Activated T-cell treated with anti-CD3 and anti-CD28 coated beads, Interleukin-2, amount 50 U/mL, for 24 hours (primary cell): ENCODE measurements around the gene PRR18.

Experiments used
- DNase-seq: peaks from one replicate; pipeline ENCODE4 v3.0.0-alpha.2; 2020
- H3K27ac Mint-ChIP-seq: 2 replicates; pipeline ENCODE4 v1.8.0; 2020; ENCODE audit warnings: mild to moderate bottlenecking, mixed read lengths
- H3K27me3 Mint-ChIP-seq: 2 replicates; pipeline ENCODE4 v1.8.0; 2020; ENCODE audit warnings: mixed read lengths
- H3K36me3 Mint-ChIP-seq: 2 replicates; pipeline ENCODE4 v1.8.0; 2020; ENCODE audit warnings: low read depth, mixed read lengths
- H3K4me1 Mint-ChIP-seq: 2 replicates; pipeline ENCODE4 v1.8.0; 2020; ENCODE audit warnings: low read depth, mixed read lengths
- H3K4me3 Mint-ChIP-seq: 2 replicates; pipeline ENCODE4 v1.8.0; 2020; ENCODE audit warnings: mild to moderate bottlenecking, moderate library complexity, mixed read lengths
- H3K9me3 Mint-ChIP-seq: 2 replicates; pipeline ENCODE4 v1.8.0; 2020; ENCODE audit warnings: mixed read lengths

Gene PRR18

GRCh38 chr6:166305562-166306117 is 2.6 kb downstream of the PRR18 start:
- no peaks in the 10 kb centered on the region for H3K36me3 Mint-ChIP-seq
- H3K9me3 Mint-ChIP-seq: no peaks in the 10 kb centered on the region
- DNase-seq: no peak
- peaks cover 7% of the 10 kb centered on the region for H3K4me1 Mint-ChIP-seq
- no peak overlapping the region for H3K27ac Mint-ChIP-seq
- no peak overlapping the region for H3K4me3 Mint-ChIP-seq
- H3K27me3 Mint-ChIP-seq: peaks cover 47% of the 10 kb centered on the region

- H3K36me3 Mint-ChIP-seq: no peaks in the 10 kb centered on the region
- H3K27ac Mint-ChIP-seq: no peak overlapping the region
- H3K4me1 Mint-ChIP-seq: peaks cover 7% of the 10 kb centered on the region
- no peaks in the 10 kb centered on the region for H3K9me3 Mint-ChIP-seq
- peaks cover 37% of the 10 kb centered on the region for H3K27me3 Mint-ChIP-seq
- DNase-seq: no peak
- H3K4me3 Mint-ChIP-seq: no peak overlapping the region
Observed at GRCh38 chr6:166304106-166304505, 4.1 kb downstream of the PRR18 start.

- DNase-seq: no peak
- no peaks in the 10 kb centered on the region for H3K9me3 Mint-ChIP-seq
- peaks cover 3% of the 10 kb centered on the region for H3K4me1 Mint-ChIP-seq
- H3K36me3 Mint-ChIP-seq: no peaks in the 10 kb centered on the region
- H3K27me3 Mint-ChIP-seq: peaks cover 41% of the 10 kb centered on the region
- no peak overlapping the region for H3K27ac Mint-ChIP-seq
- no peak overlapping the region for H3K4me3 Mint-ChIP-seq
Observed at GRCh38 chr6:166301611-166302529, 6.3 kb downstream of the PRR18 start.

DNA sequence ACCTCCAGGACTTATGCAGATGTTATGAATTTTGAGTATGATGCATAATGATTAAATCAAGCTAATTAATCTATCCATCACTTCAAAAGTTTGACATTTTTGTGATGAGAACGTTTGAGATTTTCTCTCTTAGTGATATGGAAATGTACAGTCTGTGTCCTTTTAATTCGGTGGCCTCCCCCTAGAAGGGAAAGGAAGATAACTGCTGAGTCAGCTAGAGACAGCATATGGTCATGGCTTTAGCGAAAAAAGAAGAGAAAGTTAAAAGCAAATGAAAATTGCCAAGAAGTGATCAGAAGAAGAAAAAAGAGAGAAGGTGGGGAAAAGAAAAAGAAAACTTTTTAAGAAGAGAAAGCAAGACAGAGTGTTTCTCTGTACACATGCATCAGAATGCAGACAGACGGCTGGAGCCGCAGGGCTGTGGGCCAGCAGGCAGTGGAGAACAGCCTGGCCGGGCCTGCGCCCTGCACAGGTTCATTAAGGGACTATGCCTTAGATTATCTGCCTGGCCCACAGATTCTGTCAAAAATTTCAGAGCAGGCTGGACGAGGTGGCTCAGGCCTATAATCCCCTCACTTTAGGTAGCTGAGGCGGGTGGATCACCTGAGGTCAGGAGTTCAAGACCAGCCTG is 7.7 kb downstream of the PRR18 start:
- H3K27me3 Mint-ChIP-seq: peaks cover 30% of the 10 kb centered on the region

DNA sequence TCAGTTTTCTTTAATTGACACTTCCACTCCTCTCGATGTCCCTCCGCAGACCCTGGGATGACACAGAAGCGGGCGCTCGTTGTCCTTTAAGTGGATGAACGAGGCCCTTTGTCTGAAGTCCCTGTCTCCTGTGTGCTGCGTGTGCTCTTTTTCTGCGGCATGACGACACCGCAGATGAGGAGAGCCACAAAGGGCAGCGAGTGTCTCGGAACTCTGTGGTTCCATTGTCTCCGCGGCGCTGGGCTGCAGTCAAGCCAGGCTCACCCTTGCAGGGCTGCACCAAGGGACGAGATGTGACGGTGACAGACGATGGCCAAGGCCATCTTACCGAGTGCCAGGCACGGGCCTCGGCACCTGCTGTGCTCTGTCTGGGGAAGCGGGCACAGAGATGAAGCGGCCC is 10.6 kb downstream of the PRR18 start:
- H3K4me1 Mint-ChIP-seq: no peaks in the 10 kb centered on the region
- H3K36me3 Mint-ChIP-seq: no peaks in the 10 kb centered on the region
- peaks cover 29% of the 10 kb centered on the region for H3K27me3 Mint-ChIP-seq
- H3K9me3 Mint-ChIP-seq: no peaks in the 10 kb centered on the region
- no peak overlapping the region for H3K27ac Mint-ChIP-seq
- no peak for DNase-seq
- no peak overlapping the region for H3K4me3 Mint-ChIP-seq

More for the DNA sequence above, 7.7 kb downstream of the PRR18 start:
- H3K27ac Mint-ChIP-seq: no peak overlapping the region
- no peak for DNase-seq
- H3K9me3 Mint-ChIP-seq: no peaks in the 10 kb centered on the region
- H3K36me3 Mint-ChIP-seq: no peaks in the 10 kb centered on the region
- no peak overlapping the region for H3K4me3 Mint-ChIP-seq
- H3K4me1 Mint-ChIP-seq: no peaks in the 10 kb centered on the region

- no peak overlapping the region for H3K27ac Mint-ChIP-seq
- no peaks in the 10 kb centered on the region for H3K4me1 Mint-ChIP-seq
Observed at GRCh38 chr6:166296035-166296883, 11.9 kb downstream of the PRR18 start.

DNA sequence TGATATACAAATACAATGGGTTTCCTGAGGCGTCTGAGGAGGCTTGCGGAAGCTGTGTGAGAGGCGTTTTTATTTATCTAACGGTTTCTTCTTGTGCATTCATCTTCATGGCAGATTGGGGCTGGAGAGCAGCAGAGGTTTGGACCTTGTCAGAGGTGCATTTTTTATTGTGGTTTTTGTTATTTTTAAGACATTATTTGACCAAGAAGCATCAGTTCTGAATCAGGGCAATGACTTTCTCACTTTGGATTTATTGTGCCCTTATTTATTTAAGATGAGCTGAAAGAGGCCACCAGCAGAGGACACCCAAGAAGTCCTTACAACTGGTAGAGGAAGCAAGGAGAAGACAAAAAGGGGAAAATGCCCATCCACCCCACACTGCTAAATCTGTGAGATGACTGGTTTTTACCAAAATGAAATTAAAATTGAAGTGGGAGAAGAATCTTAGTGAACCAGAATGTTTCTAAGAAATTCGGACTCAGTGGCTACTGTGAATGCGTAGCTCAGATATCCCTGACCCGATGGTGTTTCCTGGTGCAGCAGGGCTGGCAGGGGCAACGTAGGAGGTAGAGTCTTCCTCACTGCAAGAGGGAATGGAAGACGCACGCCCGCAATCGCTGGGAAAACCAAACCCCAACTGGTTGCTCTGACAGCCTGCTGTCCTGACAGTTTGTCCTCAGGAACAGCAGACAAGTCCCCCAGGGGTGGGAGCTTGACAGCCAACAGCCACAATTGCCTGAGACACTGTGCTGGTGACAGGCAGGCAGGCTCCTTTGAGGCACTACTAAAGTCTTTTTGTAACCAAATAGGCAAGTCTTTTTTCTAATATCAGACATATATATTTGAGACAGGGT is 14.2 kb downstream of the PRR18 start:
- Mint-ChIP-seq H3K9me3 (no peaks in the 10 kb centered on the region), H3K27me3 (peaks cover 18% of the 10 kb centered on the region)

More at GRCh38 chr6:166296035-166296883, 11.9 kb downstream of the PRR18 start:
- no peak for DNase-seq
- no peak overlapping the region for H3K4me3 Mint-ChIP-seq
- no peaks in the 10 kb centered on the region for H3K9me3 Mint-ChIP-seq
- peaks cover 21% of the 10 kb centered on the region for H3K27me3 Mint-ChIP-seq
- H3K36me3 Mint-ChIP-seq: no peaks in the 10 kb centered on the region

DNA sequence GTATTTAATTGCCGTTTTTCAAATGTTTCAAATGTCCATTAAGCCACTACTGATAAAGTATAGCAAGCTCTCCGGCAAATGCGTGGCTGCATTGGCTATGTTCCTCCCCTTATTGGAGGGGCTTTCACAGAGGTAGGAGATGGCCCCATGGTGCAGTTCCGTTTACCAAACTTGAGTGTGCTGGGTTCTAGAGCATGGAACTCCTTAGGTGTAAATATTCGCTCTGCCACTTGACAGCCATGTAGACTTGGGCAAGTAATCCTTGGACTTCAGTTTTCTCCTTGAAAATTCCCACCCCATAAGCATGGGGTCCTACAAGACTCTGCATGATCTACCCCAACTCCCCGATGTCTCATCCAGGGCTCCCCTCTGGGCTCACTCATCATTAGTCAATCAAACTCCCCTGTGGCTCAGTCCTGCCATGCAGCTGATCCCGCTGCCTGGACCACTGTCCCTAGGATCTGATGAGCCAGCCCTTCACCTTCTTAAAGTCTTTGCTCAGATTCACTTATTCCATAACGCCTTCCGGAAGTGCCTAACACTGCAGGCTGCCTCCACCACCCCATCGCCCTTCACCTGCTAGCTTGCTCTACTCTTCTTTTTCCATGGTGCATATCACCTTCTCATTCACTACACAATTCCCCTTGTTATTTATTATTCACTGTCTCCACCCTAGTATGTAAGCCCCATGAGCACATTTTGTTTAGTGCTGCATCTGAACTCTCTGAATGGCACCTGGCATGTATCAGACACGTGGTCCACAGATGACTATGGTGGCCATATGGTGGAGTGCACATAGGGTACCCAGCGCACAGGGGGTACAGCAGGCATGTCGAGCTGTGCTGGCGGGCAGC is 18.8 kb downstream of the PRR18 start:
- no peaks in the 10 kb centered on the region for H3K9me3 Mint-ChIP-seq
- peaks cover 7% of the 10 kb centered on the region for H3K27me3 Mint-ChIP-seq
- no peak overlapping the region for H3K27ac Mint-ChIP-seq
- no peak for DNase-seq
- no peaks in the 10 kb centered on the region for H3K4me1 Mint-ChIP-seq
- H3K4me3 Mint-ChIP-seq: no peak overlapping the region
- H3K36me3 Mint-ChIP-seq: no peaks in the 10 kb centered on the region

More for the DNA sequence above, 14.2 kb downstream of the PRR18 start:
- no peak overlapping the region for H3K27ac Mint-ChIP-seq
- no peaks in the 10 kb centered on the region for H3K4me1 Mint-ChIP-seq
- H3K4me3 Mint-ChIP-seq: no peak overlapping the region
- DNase-seq: no peak
- H3K36me3 Mint-ChIP-seq: no peaks in the 10 kb centered on the region

DNA sequence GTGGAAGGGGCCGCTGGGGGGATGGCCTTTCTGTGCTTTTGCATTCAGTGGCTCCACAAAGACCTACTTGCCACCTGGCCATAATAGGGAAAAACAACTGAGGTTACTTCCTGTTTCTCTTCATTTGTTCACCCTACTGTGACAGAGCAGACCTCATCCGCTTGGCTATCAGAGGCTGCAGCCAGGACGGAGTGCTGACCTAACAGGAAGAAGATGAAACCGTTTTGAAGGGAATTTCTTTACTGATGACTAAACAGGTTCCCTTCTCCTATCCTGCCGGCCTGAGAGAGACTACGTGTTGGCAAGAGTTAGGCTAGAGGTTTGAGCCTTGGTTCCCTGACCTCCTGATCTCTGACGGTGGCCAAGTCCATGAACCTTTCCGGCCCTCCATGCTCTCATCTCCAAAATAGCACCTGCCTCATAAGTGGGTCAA is 21.3 kb downstream of the PRR18 start:
- H3K36me3 Mint-ChIP-seq: no peaks in the 10 kb centered on the region
- no peaks in the 10 kb centered on the region for H3K4me1 Mint-ChIP-seq
- no peak overlapping the region for H3K27ac Mint-ChIP-seq
- no peaks in the 10 kb centered on the region for H3K9me3 Mint-ChIP-seq
- no peak overlapping the region for H3K4me3 Mint-ChIP-seq
- peaks cover 5% of the 10 kb centered on the region for H3K27me3 Mint-ChIP-seq
- DNase-seq: no peak

GRCh38 chr6:166285233-166285632 is 23.0 kb downstream of the PRR18 start:
- Mint-ChIP-seq H3K4me1 (no peaks in the 10 kb centered on the region), H3K9me3 (no peaks in the 10 kb centered on the region), H3K27ac (no peak overlapping the region), H3K4me3 (no peak overlapping the region), H3K36me3 (no peaks in the 10 kb centered on the region), H3K27me3 (peaks cover 5% of the 10 kb centered on the region)
- no peak for DNase-seq

DNA sequence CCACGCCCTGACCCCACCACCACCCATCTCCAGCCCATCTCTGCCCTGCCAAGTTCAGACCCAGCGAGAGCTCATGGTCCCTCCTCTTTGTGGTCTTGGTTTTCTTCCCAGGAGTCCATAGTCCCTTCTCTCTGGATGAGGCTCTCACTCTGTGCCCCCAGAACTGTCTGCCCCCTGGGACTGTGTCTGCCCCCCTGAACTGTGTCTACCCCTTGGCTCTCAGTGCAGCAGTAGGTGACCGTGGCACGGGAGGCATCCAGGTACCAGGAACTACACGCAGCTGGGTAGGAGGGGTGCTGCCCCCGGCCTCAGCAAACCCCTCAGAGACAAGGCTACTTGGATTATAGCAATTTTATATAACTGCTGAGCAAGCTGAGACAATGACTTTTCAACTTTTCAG is 23.6 kb downstream of the PRR18 start:
- Mint-ChIP-seq H3K9me3 (no peaks in the 10 kb centered on the region), H3K4me3 (no peak overlapping the region), H3K36me3 (no peaks in the 10 kb centered on the region), H3K27ac (no peak overlapping the region), H3K27me3 (peaks cover 5% of the 10 kb centered on the region), H3K4me1 (no peaks in the 10 kb centered on the region)
- no peak for DNase-seq

- H3K4me1 Mint-ChIP-seq: peaks cover 3% of the 10 kb centered on the region
- no peak for DNase-seq
- H3K27me3 Mint-ChIP-seq: peaks cover 5% of the 10 kb centered on the region
- H3K36me3 Mint-ChIP-seq: no peaks in the 10 kb centered on the region
- no peaks in the 10 kb centered on the region for H3K9me3 Mint-ChIP-seq
- no peak overlapping the region for H3K27ac Mint-ChIP-seq
- no peak overlapping the region for H3K4me3 Mint-ChIP-seq
Observed at GRCh38 chr6:166282394-166283032, 25.7 kb downstream of the PRR18 start.
